Activated CD4-positive, alpha-beta T cell treated with anti-CD3 and anti-CD28 coated beads for 48 hours (primary cell): Measurements from ENCODE around the gene GATA3.
"Not testable (repeated sequence)": the region's sequence is repeated elsewhere in the genome, so short reads cannot be mapped to it uniquely, and the experiment has no call there.

ENCODE experiments used
- DNase-seq: peaks from one replicate; pipeline ENCODE4 v3.0.0-alpha.2; 2020

The GATA3 gene

GRCh38 chr10:8054494-8055407 lies at the start of gene GATA3:
TSS of gene GATA3 (plus strand) at chr10:8054688. CDS start at chr10:8055656, 968 bp downstream.
- peak; percentile 90 for DNase-seq

DNA sequence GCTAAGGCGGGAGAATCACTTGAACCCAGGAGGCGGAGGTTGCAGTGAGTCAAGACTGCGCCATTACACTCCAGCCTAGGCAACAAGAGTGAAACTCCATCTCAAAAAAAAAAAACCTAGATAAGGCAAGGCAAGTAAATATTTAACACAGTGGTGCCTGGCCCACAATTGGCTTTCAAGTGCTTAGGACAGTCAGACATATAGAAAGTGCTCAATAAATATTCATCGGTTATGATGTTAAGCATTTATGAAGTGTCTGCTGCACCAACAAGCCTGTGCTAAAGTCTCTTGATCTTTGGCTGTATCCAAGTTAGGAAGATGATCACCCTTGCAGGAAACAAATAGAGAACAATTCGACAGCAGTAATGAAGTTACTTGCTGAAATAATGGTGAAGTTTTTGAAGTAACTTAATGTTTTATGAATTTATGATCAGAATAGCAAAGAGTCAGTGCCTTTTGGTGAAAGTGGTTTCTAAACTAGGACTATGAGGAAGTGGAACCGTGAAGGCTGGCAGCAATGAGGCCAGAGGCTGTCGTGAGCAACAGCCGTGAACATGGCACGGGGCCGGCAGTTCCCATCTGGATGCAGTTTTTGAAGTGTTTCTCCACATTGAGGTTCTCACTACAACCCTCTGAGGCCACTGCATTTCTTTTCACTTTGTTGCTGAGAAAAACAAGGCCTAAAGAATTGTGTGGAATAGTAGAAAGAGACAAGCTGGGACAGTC lies 48.1 kb upstream of the GATA3 start:
- no peak for DNase-seq

DNA sequence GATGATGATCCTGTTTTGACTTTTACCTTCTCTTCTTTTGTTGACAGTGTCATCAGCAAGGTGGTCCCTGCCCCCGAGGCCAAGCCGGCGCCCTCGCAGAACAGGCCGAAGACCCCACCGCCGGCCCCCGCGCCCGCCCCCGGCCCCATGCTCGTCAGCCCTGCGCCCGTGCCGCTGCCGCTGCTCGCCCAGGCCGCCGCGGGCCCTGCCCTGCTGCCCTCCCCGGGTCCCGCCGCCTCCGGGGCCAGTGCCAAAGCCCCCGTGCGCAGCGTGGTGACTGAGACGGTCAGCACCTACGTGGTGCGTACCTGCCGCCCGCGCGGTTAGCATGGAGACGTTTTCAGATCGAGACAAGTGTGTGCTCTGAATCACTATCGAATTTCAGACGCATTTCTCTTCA lies 45.5 kb upstream of the GATA3 start:
- no peak for DNase-seq

- no peak for DNase-seq
Measured at GRCh38 chr10:8013006-8013405, 41.5 kb upstream of the GATA3 start.

DNA sequence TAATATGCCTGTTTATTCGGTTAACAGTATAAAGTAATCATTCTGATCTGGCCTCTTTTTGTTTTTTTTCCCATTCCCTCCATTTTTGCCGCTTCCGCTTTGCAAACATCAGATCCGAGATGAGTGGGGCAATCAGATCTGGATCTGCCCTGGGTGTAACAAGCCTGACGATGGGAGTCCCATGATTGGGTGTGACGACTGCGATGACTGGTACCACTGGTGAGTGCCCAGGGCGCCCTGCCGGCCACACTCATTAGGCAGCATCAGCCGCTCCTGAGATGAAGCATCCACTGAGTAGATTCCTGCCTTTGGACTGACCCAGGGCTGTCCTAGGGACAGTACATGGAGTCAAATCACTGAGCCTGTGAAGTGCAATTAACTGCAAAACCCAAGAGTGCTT lies 40.9 kb upstream of the GATA3 start:
- DNase-seq = no peak

- DNase-seq = no peak
Measured at GRCh38 chr10:8014649-8015048, 39.8 kb upstream of the GATA3 start.

- no peak for DNase-seq
Measured at GRCh38 chr10:8017277-8017676, 37.2 kb upstream of the GATA3 start.

GRCh38 chr10:8023321-8023720 lies 31.2 kb upstream of the GATA3 start:
- no peak for DNase-seq

DNA sequence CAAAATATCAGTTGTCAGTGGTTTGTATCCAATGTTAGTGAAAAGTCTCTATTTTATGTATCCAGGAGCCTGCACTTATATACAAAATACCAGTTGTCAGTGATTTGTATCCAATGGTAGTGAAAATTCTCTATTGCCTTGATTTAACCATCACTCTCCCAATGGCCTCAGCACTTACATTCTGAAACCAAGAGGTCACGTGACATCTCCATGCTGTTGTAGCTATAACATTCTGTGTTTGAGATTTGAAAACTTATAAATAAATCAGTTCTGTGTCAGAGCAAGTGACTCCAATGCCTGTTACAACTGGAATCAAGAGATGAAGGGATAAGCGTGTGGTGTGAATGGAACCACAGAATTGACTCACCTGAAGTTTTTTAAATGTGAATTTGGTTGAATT lies 30.6 kb upstream of the GATA3 start:
- DNase-seq = no peak

- DNase-seq = no peak
Measured at GRCh38 chr10:8026349-8027259, 27.9 kb upstream of the GATA3 start.

DNA sequence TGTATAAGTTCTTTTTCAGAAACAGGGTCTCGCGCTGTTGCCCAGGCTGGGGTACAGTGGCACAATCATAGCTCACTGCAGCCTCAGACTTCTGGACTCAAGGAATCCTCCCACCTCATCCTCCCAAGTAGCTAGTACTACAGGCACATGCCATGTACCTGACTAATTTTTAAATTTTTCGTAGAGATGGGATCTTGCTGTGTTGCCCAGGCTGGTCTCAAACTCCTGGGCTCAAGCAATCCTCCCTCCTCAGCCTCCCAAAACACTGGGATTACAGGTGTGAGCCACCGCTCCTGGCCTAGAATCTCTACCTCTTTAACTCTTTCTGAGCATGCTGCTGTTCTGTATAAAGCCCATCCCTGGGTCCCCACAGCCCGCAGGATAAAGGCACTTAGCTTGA lies 23.3 kb upstream of the GATA3 start:
- not testable (repeated sequence) for DNase-seq

DNA sequence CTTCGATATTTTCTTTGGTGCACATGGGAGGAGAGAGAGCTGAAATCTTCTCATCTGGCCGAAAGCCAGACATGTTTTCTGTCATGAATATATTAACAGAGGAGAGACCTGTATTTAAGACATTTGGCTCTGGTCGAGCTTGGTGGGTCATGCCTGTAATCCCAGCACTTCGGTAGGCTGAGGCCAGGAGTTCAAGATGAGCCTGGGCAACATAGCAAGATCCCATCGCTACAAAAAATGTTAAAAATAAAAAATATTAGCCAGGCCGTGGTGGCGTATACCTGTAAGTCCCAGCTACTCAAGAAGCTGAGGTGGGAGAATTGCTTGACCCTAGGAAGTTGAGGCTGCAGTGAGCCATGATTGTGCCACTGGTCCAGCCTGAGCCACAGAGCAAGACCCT lies 21.9 kb upstream of the GATA3 start:
- no peak for DNase-seq

DNA sequence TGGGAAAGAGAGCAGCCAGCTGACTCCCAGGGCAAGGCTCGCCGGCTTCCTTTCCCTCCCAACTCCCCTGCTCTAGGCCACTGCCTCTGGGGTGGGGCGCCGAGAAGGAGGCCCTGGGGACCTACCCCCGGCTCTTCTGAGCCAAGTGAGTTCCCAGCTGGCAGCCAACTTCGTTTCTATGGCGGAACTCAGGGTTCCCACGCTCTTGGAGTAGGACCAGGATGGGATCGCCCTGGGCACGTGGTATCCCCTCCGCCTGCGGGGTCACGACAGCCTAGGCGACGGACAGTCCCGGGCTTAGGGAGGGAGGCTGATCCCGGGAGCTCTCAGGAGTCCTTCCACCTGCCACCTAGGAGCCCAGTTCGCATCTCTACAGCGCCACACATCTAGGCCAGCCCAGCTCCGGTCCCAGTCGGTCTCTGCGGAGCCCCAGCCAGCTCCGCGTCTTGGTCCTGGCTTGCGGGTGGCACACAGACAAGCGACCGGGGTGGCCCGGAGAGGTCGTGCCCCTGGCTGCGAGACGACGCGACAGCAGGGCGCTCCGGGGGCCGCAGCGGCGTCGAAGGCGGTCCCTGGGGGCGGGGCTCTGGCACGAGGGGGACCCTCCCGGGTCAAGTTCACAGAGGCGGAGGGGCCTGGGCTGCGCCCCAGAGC lies 20.5 kb upstream of the GATA3 start:
- peak; percentile 15 for DNase-seq

- peak; percentile 27 for DNase-seq
Measured at GRCh38 chr10:8034466-8035005, 20.0 kb upstream of the GATA3 start.

DNA sequence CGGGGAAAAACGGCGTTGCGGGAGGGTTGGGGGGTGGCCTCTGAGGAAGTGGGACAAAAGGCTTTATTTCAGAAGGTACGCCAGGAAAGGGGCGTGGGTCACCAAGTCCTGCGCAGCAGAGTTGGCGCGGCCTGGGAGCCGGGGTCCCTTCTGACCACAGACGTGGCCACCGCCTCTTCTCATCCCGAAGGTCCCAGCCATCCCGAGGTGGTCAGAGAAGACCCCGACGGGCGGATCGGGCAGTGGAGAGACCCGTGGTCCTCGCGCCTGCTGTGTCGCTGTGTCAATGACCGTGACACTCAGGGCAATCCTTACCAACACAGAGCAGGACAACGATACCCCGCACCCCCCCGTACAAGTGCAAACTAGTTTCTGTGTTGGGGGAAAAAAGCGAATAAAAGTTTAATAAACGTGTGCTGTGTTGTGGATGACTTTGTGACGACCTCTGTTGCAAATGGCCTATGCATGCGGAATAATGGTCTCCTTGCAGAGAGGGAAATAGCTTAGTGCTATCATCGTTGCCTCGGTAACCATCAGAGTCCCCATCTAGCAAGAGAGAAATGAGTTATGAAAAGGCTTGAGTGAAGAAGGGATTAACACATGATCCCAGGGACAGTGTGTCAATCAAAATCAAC lies 19.4 kb upstream of the GATA3 start:
- DNase-seq = peak; percentile 11

DNA sequence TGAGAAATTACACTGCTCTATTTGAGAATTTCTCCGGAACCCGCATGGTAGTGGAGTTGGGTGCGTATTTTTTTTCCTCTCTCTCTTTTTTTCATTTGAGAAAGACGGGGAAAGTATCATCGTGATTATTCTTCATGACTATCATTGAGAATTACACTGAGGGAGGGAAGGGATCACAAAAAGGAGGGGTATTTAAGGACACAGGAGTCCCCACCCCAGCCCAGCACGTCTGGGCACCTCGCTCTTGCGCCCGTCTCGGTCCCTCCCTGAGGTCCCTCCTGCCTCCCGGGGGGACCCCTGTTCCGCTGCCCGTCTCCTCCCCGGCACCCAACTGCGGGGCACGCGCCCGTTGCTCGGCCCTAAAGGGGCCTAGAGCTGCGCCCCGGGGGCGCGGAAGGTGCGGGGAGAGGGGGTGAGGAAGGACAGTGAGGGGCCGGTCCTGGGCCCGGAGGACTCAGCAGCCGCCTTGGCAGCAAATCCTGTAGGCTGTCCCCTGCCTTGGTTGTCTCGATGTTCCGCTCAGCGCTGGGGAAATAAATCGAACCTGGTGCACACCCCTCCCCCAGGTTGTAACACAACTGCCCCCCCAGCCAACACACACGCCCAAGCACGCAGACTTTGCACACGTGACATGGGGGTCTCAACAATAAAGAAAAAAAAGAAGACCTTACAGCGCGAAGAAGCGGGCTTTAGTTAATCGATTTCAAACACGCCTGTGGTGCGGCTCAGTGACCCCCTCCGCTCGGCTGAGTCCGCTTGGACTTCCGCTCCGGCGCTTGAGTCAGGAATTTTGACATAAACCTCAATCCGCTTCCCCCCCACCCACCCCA lies 18.6 kb upstream of the GATA3 start:
- DNase-seq = no peak

GRCh38 chr10:8036506-8037198 lies 17.8 kb upstream of the GATA3 start:
- no peak for DNase-seq

GRCh38 chr10:8037199-8037801 lies 17.2 kb upstream of the GATA3 start:
- peak; percentile 15 for DNase-seq
